Measurements from ENCODE around the gene ACSL1. TPM values are rescaled to one million over a fixed set of nuclear protein-coding genes. Genes with fewer than 3 reads are reported as not detected.

ACSL1 gene
- total RNA-seq, 1 donor, result 26.2 TPM

DNA sequence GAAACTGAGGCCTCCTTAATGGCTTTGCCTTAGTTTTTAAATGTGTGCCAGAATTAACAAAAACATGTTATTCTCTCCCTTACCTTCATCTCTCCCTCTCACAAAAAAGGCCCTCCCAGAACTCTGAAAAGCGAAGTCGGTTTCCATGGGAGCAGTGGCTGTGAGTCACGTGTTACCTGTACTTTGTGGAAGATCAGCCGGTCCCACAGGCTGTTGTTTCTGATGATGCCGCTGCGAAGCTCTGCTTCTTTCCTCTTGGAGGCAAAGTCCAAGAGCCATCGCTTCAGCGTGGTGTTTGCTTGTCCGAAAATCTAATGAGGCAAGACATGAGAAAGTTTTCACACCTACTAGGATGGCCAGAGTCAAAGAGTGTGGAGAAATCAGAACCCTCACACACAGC, 59.3 kb downstream of the ACSL1 start:
- DNase-seq (ENCODE audit: low read depth), result no peak
- no peak overlapping the region for H3K4me3 ChIP-seq (ENCODE audit: low read depth, low read length)
- TF ChIP-seq, protein P1, sequence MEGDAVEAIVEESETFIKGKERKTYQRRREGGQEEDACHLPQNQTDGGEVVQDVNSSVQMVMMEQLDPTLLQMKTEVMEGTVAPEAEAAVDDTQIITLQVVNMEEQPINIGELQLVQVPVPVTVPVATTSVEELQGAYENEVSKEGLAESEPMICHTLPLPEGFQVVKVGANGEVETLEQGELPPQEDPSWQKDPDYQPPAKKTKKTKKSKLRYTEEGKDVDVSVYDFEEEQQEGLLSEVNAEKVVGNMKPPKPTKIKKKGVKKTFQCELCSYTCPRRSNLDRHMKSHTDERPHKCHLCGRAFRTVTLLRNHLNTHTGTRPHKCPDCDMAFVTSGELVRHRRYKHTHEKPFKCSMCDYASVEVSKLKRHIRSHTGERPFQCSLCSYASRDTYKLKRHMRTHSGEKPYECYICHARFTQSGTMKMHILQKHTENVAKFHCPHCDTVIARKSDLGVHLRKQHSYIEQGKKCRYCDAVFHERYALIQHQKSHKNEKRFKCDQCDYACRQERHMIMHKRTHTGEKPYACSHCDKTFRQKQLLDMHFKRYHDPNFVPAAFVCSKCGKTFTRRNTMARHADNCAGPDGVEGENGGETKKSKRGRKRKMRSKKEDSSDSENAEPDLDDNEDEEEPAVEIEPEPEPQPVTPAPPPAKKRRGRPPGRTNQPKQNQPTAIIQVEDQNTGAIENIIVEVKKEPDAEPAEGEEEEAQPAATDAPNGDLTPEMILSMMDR (IDR thresholded peaks at IDR 0.05; ENCODE audit: insufficient read depth, low read length), result no peak

DNA sequence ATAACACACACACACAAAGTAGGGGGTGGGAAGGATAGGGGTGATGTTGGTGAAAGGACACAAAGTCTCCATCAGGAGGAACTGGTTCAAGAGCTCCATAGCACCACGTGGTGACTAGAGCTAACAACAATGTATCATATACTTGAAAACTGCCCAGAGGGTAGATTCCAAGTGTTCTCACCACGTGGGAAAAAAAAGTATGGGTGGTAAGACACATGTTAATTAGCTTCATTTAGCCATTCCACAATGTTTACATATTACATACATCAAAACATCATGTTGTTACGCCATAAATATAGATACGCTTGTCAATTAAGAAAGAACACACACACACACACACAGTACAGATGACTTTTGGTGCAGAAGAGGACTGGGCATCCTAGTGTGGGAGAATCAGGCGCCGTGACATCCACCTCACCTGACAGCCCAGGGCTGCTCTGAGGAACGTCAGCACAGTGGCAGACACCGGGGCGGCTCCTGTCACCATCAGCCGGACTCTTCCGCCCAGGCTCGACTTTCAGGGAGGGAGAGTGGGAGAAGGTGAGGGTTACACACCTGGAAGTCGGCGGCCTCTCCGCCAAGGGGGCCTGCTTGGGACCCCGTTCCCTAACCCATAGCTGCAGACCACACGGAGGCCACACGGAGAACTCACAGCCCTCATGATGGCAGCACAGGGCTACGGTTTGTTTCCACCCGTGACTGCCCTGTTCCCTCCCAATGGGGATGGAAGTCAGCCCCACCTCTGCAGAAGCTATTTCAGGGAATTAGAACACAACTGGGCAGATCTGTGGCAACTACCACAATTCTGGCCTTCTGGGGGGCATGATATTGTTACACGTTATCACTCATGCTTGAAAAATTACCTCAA, 60.1 kb downstream of the ACSL1 start:
- TF ChIP-seq, protein P1 (IDR thresholded peaks at IDR 0.05; ENCODE audit: insufficient read depth, low read length), result no peak
- H3K4me3 ChIP-seq (ENCODE audit: low read depth, low read length), result no peak overlapping the region
- DNase-seq (ENCODE audit: low read depth), result no peak

DNA sequence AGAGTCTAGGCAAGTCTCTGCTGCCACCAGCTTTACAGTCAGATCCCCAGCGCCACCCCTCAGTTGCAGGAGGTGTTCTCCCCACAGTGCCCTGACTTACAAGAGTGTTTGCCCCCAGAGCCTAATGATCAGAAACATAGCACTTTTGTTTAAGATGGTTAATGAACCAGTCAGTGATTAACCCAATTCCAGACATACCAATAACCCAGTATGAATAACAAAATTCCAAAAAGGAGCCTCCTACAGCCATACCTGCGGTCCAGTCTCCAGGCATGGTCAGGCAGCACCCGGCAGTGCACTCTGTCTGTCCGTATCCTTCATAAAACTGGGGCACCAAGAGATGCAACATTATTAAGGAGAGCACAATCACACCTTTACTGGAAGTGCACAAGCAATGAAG, 61.2 kb downstream of the ACSL1 start:
- no peak overlapping the region for H3K4me3 ChIP-seq (ENCODE audit: low read depth, low read length)
- TF ChIP-seq, protein P1 (IDR thresholded peaks at IDR 0.05; ENCODE audit: insufficient read depth, low read length), result no peak
- no peak for DNase-seq (ENCODE audit: low read depth)

DNA sequence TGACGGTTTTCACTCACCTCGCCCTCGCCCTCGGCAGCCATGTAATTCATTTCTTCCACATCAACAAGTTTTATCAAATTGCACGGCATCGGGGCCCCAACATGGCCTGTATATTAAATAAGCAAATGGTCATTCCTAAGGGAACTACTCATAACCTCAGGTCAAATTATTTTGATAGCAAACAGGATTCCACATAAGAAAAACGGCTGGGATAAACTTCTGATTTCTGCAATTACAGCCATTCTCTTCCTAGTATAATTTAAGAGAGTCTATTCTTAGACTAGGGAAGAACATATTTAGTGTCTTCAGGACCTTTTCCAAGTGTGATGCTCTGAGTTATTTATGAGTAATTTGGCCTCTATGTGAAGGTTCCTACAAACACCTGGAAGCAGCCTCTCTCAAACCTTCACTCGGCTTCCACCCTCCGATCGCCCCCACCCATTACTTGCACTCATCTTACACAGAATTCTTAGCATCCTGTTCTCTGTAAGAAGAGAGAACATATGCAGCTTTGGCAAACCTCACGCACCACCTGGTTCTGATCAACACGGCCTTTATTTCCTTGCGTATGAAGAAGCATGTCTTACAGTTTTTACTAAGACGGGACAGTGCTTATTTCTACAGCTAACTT, 62.5 kb downstream of the ACSL1 start:
- no peak overlapping the region for H3K4me3 ChIP-seq (ENCODE audit: low read depth, low read length)
- TF ChIP-seq, protein P1 (IDR thresholded peaks at IDR 0.05; ENCODE audit: insufficient read depth, low read length), result no peak
- peak; percentile 19 for DNase-seq (ENCODE audit: low read depth)

DNA sequence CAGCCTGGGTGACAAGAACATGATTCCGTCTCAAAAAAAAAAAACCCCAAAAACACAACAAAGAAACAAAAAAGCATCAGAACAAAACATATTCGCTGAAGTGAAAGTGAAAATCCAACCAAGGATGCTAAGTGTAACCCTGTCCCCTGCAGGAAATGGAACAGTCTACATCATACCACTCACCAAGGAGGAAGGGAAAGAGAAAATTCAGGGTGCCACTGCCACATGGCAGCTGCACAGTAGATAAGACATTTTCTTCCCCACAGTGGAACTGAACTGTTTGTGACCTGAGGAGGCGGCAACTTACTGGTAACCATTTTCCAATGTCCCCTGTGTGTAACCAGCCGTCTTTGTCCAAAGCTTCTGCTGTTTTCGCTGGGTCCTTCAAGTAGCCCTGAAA, 63.7 kb downstream of the ACSL1 start:
- H3K4me3 ChIP-seq (ENCODE audit: low read depth, low read length), result no peak overlapping the region
- TF ChIP-seq, protein P1 (IDR thresholded peaks at IDR 0.05; ENCODE audit: insufficient read depth, low read length), result no peak
- no peak for DNase-seq (ENCODE audit: low read depth)

DNA sequence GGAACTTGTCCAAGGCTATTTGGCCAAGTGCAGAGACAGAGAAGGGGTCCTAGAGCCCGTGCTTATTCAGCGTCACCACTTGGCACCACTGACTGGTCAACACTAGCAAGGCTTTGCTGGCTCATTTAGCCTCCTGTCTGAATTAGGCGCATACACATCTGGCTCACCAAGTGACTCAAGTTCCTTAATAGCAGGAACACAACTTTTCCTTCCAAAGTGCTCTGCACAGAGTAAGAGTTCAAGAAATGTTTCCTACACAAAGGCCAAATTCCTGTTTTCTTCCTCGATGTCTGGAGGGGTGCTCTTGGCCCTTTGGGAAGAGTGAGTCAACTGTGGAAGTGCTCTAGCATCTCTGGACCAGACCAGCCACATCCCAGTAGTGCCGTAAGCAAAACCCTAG, 65.1 kb downstream of the ACSL1 start:
- TF ChIP-seq, protein P1 (IDR thresholded peaks at IDR 0.05; ENCODE audit: insufficient read depth, low read length), result no peak
- DNase-seq (ENCODE audit: low read depth), result peak; percentile 8
- no peak overlapping the region for H3K4me3 ChIP-seq (ENCODE audit: low read depth, low read length)

Measured in fibroblast of the aortic adventitia (primary cell).